IMR-90 (cell line): ENCODE data around the gene TSR3. TPM values are rescaled to one million over a fixed set of nuclear protein-coding genes. Genes with fewer than 3 reads are reported as not detected.

Experiments
- ATAC-seq: fragments of 200-7000 bp; cut with Tn5 transposase; 2 replicates; pipeline ENCODE4 v1.9.1; 2020; ENCODE audit warnings: low read depth, mild to moderate bottlenecking, moderate library complexity
- BruUV-seq: library from RNA; stranded (reverse); fragments of 400-500 nt; replicated peaks from 2 replicates; lab custom pipeline; 2021; lab: Mats Ljungman, UMichigan
- CTCF ChIA-PET: fragments of 300-600 bp; formaldehyde crosslinking; extraction: SDS; loops from one replicate; lab custom pipeline; 2021; ENCODE audit warnings: antibody characterized with exemption; lab: Yijun Ruan, JAX
- POLR2A ChIA-PET: fragments of 300-600 bp; sonication (Branson Sonifier 250); formaldehyde crosslinking; loops from one replicate; lab custom pipeline; 2022; ENCODE audit warnings: antibody characterized with exemption; ENCODE audit not compliant: unreplicated experiment; lab: Charles Lee
- DNase-seq: peaks from one replicate; pipeline ENCODE4 v3.0.0; 2013
- H2AFZ ChIP-seq: replicated peaks from 2 replicates; pipeline ENCODE3; 2013; ENCODE audit warnings: low read length, mild to moderate bottlenecking; ENCODE audit not compliant: poor library complexity
- H2AK5ac ChIP-seq: 2 replicates; pipeline ENCODE4 v1.6.1; 2013; ENCODE audit warnings: low read depth, low read length, inconsistent platforms
- H2AK9ac ChIP-seq: replicated peaks from 2 replicates; pipeline ENCODE3; 2013; ENCODE audit warnings: mild to moderate bottlenecking, low read depth, low read length, moderate library complexity; ENCODE audit not compliant: poor library complexity
- H2BK120ac ChIP-seq: 2 replicates; pipeline ENCODE4 v1.6.1; 2013; ENCODE audit warnings: low read depth, low read length, inconsistent platforms
- H2BK15ac ChIP-seq: 3 replicates; pipeline ENCODE4 v1.6.1; 2013; ENCODE audit warnings: low read depth, low read length, inconsistent platforms
- H2BK20ac ChIP-seq: 2 replicates; pipeline ENCODE4 v1.6.1; 2013; ENCODE audit warnings: low read depth, mild to moderate bottlenecking, inconsistent platforms, low read length, moderate library complexity
- H2BK5ac ChIP-seq: 2 replicates; pipeline ENCODE4 v1.6.1; 2013; ENCODE audit warnings: mild to moderate bottlenecking, low read depth, low read length, inconsistent platforms; ENCODE audit not compliant: poor library complexity, severe bottlenecking
- H3K14ac ChIP-seq: replicated peaks from 2 replicates; pipeline ENCODE4 v1.6.1; 2013; ENCODE audit warnings: low read depth, low read length, inconsistent platforms
- H3K18ac ChIP-seq: 2 replicates; pipeline ENCODE4 v1.6.1; 2013; ENCODE audit warnings: low read depth, low read length, control low read depth
- H3K23ac ChIP-seq: 2 replicates; pipeline ENCODE4 v1.6.1; 2013; ENCODE audit warnings: low read depth, low read length, inconsistent platforms
- H3K27ac ChIP-seq: 2 replicates; pipeline ENCODE4 v1.5.1; 2013; ENCODE audit warnings: mild to moderate bottlenecking, control low read depth, low read length; ENCODE audit not compliant: insufficient read depth
- H3K27me3 ChIP-seq: 2 replicates; pipeline ENCODE4 v1.6.1; 2013; ENCODE audit warnings: low read length; ENCODE audit not compliant: control insufficient read depth, insufficient read depth
- H3K36me3 ChIP-seq: 2 replicates; pipeline ENCODE4 v1.6.1; 2013; ENCODE audit warnings: low read length, mixed read lengths; ENCODE audit not compliant: control insufficient read depth, insufficient read depth
- H3K4ac ChIP-seq: 2 replicates; pipeline ENCODE4 v1.6.1; 2013; ENCODE audit warnings: low read depth, low read length, inconsistent platforms
- H3K4me1 ChIP-seq: 2 replicates; pipeline ENCODE4 v1.6.1; 2013; ENCODE audit warnings: low read length, mixed read lengths; ENCODE audit not compliant: control insufficient read depth, insufficient read depth
- H3K4me2 ChIP-seq: 2 replicates; pipeline ENCODE4 v1.6.1; 2013; ENCODE audit warnings: low read depth, mild to moderate bottlenecking, control low read depth, low read length, moderate library complexity
- H3K4me3 ChIP-seq: 2 replicates; pipeline ENCODE4 v1.5.1; 2013; ENCODE audit warnings: low read depth, mild to moderate bottlenecking, control low read depth, low read length, moderate library complexity; ENCODE audit not compliant: insufficient read depth
- H3K56ac ChIP-seq: 2 replicates; pipeline ENCODE4 v1.6.1; 2013; ENCODE audit warnings: low read length, inconsistent platforms; ENCODE audit not compliant: insufficient read depth; ENCODE audit errors: extremely low read depth
- H3K79me1 ChIP-seq, 2 experiments: 2 replicates each; pipeline ENCODE4 v1.6.1; 2013; ENCODE audit warnings: low read length in 2 of 2, inconsistent platforms in 1 of 2, low read depth in 1 of 2
- H3K9ac ChIP-seq: 2 replicates; pipeline ENCODE4 v1.6.1; 2013; ENCODE audit warnings: low read depth, low read length, control low read depth
- H3K9me1 ChIP-seq: 2 replicates; pipeline ENCODE4 v1.6.1; 2013; ENCODE audit warnings: low read length, inconsistent platforms; ENCODE audit not compliant: insufficient read depth
- H3K9me3 ChIP-seq: 2 replicates; pipeline ENCODE4 v1.6.1; 2013; ENCODE audit warnings: low read length; ENCODE audit not compliant: control insufficient read depth, insufficient read depth
- H4K20me1 ChIP-seq: 2 replicates; pipeline ENCODE4 v1.6.1; 2013; ENCODE audit warnings: low read length, inconsistent platforms; ENCODE audit not compliant: insufficient read depth
- H4K5ac ChIP-seq: 2 replicates; pipeline ENCODE4 v1.6.1; 2013; ENCODE audit warnings: mild to moderate bottlenecking, low read depth, low read length, control low read depth
- H4K8ac ChIP-seq, 2 experiments: 2 replicates each; pipeline ENCODE4 v1.6.1; 2013; ENCODE audit warnings: low read depth in 2 of 2, low read length in 2 of 2, control low read depth in 1 of 2, inconsistent platforms in 1 of 2
- H4K91ac ChIP-seq: 2 replicates; pipeline ENCODE4 v1.6.1; 2013; ENCODE audit warnings: low read depth, low read length, inconsistent platforms; ENCODE audit not compliant: insufficient read depth
- NFE2L2 ChIP-seq: fragments of 150-350 bp; IDR thresholded peaks from 2 replicates; pipeline ENCODE4 v1.6.1; 2016; ENCODE audit warnings: low read depth, mild to moderate bottlenecking, low read length
- POLR2A ChIP-seq: IDR thresholded peaks from 2 replicates; pipeline ENCODE4 v1.6.1; 2012; ENCODE audit warnings: mild to moderate bottlenecking, low read depth, low read length
- RCOR1 ChIP-seq: IDR thresholded peaks from 2 replicates; pipeline ENCODE4 v1.6.1; 2012; ENCODE audit warnings: mild to moderate bottlenecking, low read length, improper control_type of control experiment; ENCODE audit not compliant: insufficient replicate concordance
- WGBS, 2 experiments: methylation state at CpG; one replicate each; pipeline versions ENCODE4 v1.1.5 to v1.1.7; 2013; ENCODE audit warnings: missing lambda C conversion rate in 2 of 2; ENCODE audit not compliant: insufficient read length in 1 of 2; ENCODE audit errors: extremely low coverage in 2 of 2; 5-methylcytosine and 5-hydroxymethylcytosine counted together
- dilution Hi-C: fragments of 300-500 bp; cut with HindIII; formaldehyde crosslinking; loops from one replicate; pipeline ENCODE4 v1.14.3; 2018; ENCODE audit warnings: low sequenced_read_pairs; ENCODE audit not compliant: unreplicated experiment
- in situ Hi-C: fragments of 300-500 bp; cut with MboI; formaldehyde crosslinking; loops from 3 replicates; pipeline ENCODE4 v1.14.3; 2019; ENCODE audit warnings: low sequenced_read_pairs, inconsistent platforms, mixed read lengths
- intact Hi-C: fragments of 100-400 bp; cut with micrococcal nuclease; formaldehyde crosslinking; loops from 2 replicates; pipeline ENCODE4 v1.10.0; 2022
- polyA plus RNA-seq, 3 experiments: library from polyadenylated mRNA; depleted of rRNA; stranded (reverse); fragments of >200 nt; gene quantifications; 2 replicates each; pipeline ENCODE4 v1.2.3, GENCODE V29; 2012; ENCODE audit warnings: low replicate concordance in 1 of 3
- total RNA-seq: library from RNA; depleted of rRNA; stranded (reverse); fragments of >200 nt; gene quantifications from 2 replicates; pipeline ENCODE4 v1.2.3, GENCODE V29; 2012
- TF ChIP-seq, protein P1 (sequence below): fragments of 150-350 bp; IDR thresholded peaks from 2 replicates; pipeline ENCODE4 v1.6.1; 2016; ENCODE audit warnings: low read depth, mild to moderate bottlenecking, low read length, moderate library complexity, borderline replicate concordance

TSR3 gene
- total and polyA plus RNA-seq, 2 of the 4 experiments (the other 2 are of a cell fraction): 38.0 to 52.9 TPM

- ChIA-PET POLR2A (no interaction called here), CTCF (no interaction called here)
- Histone ChIP-seq H3K4me2 (no peak overlapping the region), H4K20me1 (peaks cover 89% of the 10 kb centered on the region), H2BK15ac (no peak overlapping the region), H3K4me1 (peaks cover 15% of the 10 kb centered on the region), H3K9ac (no peak overlapping the region), H3K36me3 (peaks cover 58% of the 10 kb centered on the region), H3K23ac (no peak overlapping the region), H2AK9ac (no peak overlapping the region), H3K18ac (no peak overlapping the region), H3K27ac (no peak overlapping the region), H2AK5ac (no peak overlapping the region), H4K8ac (no peak overlapping the region), H2BK5ac (no peak overlapping the region), H2BK120ac (no peak overlapping the region), H3K27me3 (no peaks in the 10 kb centered on the region), H4K5ac (no peak overlapping the region), H3K4ac (no peak overlapping the region), H2AFZ (no peak overlapping the region), H2BK20ac (no peak overlapping the region), H3K4me3 (no peak overlapping the region), H3K14ac (no peak overlapping the region), H3K9me3 (no peaks in the 10 kb centered on the region), H3K9me1 (peaks cover 6% of the 10 kb centered on the region), H3K79me1 (peaks cover under 1 to 41% of the 10 kb centered on the region in 2 experiments), H3K56ac (no peak overlapping the region), H4K91ac (no peak overlapping the region)
- TF ChIP-seq NFE2L2: no peak
- TF ChIP-seq RCOR1: no peak
- TF ChIP-seq, protein P1, sequence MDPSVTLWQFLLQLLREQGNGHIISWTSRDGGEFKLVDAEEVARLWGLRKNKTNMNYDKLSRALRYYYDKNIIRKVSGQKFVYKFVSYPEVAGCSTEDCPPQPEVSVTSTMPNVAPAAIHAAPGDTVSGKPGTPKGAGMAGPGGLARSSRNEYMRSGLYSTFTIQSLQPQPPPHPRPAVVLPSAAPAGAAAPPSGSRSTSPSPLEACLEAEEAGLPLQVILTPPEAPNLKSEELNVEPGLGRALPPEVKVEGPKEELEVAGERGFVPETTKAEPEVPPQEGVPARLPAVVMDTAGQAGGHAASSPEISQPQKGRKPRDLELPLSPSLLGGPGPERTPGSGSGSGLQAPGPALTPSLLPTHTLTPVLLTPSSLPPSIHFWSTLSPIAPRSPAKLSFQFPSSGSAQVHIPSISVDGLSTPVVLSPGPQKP: no peak
- TF ChIP-seq POLR2A: no peak
- no peak for ATAC-seq
- intact Hi-C loops: no loop called here
- no TSS peak for BruUV-seq
- DNase-seq: no peak
- WGBS, 2 experiments: 96% methylated on average over 14 of the region's 38 CpGs; no CpG with 5 or more reads in 1 of the 2 experiments
- dilution Hi-C loops: no loop called here
- in situ Hi-C loops: no loop called here
These were observed 37.8 kb downstream of the TSR3 start for GRCh38 chr16:1313721-1314369.
